Stimulated activated naive CD4-positive, alpha-beta T cell treated with Interleukin-2 at 50 U/mL for 16 hours (primary cell): ENCODE data around the gene ADSS2.

Source experiments
- DNase-seq: peaks from one replicate; lab custom pipeline; 2025; lab: John Stamatoyannopoulos, UW

ADSS2 gene

DNA sequence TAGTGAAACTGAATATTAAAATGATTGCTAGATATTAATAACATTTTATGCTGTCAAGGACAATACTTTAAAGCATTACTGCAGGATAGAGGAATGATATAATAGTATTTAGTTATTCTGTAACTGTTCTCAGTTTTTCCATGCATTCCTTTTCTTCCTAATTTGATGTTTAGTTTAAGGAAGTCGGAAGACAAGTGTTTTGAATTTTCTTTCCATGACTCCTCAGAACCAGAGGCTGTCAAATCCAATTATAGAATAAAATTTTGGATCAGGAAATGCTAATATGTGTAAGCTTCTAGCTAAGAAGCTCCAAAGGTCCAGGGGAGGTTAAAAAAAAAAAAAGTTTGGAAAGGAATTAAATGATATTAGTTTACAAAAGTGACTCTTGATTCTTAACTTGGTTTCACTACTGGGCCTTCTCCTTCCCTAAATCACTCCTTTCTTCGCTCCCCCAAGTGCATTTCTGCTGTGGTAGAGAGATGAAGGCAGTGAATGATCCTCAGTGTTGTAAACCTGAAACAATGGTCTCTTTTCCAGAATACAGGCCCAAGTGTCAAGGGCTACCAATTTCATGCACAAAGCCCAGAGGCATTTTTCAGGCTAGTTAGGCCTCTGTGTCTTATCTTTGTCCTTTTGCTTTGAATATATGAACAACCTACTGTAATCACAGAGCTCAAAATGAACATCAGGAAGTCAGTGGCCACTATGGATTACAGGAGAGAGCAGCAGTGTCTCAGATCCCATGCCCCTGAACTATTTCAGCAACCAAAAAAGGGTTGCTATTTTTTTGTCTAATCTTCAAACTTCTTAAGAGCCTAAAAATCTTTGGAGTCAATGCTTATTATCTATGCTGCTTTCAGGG, 6.2 kb downstream of the ADSS2 start:
- DNase-seq: no peak

DNA sequence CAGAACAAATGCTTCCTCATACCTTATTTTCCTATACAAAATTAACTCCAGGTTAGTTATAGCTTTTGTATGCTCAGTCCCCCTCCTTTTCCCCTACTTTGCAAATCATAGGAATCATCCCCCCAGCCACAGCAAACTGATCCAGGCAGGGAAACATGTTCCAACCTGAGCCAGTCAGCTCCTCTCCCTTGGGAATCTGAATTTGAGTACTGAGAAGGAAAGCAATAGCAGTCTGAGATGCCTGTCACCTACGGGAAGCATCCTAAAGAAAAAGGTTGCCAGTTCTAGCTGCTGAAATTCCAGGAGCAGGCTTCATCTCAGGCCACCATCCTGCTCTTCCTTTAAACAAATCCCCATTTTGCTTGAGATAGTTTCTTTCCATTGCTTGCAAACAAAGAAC, 6.9 kb downstream of the ADSS2 start:
- no peak for DNase-seq

DNA sequence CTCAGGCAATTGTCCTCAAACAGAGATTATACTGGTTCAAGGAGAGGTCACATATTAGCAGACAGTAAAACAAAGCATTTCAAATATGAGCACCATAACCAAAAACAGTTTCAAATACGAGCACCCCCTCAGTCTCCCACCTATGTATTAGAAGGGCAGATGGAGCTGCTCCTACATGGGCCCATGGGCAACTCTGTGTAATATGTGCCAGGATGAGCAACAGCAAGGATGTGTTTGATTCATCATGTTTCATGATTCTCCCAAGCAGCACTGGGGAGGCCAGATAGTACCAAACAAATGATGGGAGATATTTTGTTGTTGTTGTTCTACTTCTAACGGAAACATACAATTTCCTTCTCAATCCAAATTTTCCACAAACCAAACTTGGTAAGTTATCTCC, 8.9 kb downstream of the ADSS2 start:
- DNase-seq: no peak

DNA sequence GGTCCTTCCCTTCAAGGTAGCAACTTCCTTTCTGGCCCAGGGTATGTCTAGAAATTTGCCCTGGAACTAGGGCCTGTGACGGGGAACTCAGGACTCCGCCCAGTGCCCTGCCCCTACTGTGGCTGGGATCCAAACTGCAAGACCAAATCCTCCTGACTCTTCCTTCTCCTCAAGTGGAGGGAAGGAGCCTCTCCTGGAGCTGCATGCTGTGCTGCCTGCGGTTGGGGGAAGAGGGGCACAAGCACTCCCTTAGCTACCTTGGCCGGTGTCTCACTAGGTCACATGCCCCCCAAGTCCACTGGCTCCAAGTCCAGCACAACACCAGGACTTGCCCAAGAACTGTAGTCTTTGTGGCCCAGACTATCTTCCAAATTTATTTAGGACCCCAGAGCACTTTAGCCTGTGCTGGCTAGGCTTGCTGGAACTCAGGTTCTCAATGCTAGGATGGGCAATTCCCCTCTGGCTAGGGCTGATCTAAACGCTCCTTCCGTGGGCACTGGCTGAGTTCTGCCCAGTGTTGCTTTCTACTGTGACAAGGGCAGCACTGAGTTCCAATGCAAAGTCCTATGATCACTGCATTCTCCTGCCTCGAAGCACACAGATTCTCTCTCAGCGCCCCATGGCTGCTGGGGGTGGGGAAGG, 12.2 kb downstream of the ADSS2 start:
- no peak for DNase-seq

DNA sequence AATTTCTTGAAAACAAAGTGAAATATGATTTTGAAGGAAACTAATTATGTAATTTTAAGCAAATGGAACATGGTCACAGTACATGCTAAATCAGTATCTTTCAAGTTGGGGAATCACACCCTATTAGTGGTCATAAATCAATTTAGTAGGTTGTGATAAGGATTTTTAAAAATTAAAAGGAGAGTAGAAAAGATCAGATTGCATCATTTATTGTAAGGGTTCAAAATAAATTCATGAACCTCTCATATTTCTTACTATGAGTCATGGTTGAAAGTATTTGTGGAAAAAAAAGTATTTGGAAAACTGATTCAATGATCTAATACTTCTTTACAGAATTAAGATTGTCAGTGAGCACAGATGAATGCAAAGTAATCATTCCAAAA, 14.6 kb downstream of the ADSS2 start:
- no peak for DNase-seq

DNA sequence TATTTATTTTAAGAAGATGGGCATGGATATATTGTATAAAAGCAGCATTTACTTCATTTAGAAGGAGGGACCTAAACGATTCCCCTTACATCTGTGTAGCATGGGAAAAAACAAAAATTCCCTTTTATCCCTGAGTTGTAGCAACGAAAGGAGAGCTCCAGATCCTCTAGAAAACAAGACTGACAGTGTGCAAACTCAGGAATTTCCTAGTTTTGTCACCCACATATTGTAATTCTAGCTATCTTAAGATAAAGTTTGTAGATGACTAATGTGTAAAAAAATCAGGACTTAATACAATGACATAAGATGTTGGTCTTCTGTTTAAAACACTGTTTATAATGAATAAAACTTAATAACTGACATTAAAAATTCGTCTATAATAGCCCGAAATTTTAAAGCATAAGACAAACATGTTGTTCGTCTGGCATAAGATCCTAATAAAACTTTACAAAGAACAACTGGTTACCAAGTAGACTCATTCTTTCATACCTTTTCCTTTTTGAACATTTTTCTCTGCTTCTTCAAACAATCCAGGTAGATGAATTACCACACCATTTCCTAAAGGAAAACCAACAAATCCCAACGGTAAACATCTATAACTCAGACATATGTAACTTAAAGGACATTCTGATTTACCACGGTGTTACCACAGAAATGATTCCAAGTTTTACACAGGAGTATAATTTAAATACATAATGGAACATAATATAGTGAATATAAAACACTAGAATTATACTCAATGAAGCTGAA, 15.2 kb downstream of the ADSS2 start:
- no peak for DNase-seq

DNA sequence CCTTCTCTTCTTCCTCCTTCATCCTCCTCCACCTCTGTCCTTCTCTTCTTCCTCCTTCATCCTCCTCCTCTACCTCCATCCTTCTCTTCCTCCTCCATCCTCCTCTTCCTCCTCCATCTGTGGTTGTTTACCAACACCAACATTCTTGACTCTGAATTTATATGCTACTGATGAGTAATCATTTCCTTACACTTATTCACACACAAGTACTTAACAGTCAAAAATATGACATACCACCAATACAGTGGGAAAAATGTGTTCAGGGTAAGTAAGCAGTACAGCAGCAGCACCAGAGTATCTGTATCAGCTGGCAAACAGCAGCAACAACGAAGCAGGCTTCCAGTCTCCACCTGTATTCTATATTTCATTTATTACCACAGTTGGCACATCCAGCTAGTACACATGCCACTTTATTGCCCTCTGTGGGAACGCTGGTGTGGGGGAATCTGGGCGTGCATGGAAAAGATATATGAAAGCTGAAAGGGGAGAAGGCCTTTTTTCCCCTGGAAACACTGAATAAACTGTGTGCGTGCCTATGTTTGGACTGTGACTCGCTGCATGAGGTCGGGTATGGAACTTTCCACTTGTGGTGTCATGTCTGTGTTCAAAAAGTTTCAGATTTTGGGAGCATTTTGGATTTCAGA, 16.0 kb downstream of the ADSS2 start:
- peak; percentile 29 for DNase-seq

DNA sequence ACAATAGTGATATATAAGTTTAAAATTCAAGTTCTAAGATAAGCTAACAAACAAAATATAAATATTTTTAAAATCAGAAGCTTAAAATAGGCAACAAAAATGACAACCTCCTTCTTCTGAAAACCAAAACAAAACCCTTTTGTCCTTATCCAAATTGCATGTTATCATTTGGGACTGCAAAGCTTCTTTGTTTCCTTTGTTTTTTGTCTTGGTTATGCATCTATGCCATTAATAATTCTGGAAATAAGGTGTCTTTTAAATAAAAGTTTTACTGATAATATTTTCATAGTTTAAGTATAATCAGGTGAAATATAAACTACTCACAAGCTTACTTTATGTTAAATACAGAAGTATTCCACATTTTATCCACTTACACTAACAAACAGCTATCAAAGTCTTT, 20.5 kb downstream of the ADSS2 start:
- no peak for DNase-seq

DNA sequence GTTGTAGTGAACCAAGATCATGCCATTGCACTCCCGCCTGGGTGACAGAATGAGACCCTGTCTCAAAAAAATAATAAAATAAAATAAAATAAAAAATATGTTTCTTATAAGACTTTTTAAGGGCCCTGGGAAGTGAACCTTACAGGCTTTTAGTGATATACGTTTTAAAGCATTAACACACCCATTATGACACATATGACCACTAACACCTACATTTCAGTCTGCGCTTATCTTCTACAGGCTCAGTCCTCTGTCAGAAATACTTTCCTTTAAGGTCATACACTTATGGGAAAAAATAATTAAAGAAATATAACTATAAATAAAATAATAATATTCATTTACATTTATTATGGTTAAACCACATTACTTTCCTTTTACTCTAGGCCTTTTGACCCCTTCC, 21.9 kb downstream of the ADSS2 start:
- DNase-seq: no peak

DNA sequence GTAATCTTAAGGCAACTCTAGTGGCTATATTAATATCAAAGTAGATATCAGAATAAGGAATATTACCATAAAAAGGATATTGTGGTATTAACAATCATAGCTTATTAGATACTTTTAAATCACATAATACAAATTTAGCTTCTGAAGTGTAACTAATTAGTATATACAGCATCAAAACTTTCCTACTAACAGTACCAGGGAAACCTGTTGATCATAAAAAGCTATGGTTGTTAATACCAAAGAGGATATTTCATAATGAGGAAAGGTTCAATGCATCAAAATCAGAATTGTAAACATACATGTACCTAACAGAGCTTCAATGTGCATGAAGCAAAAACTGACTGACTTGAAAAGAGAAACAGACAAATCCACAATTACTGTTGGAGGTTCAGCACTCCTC, 24.1 kb downstream of the ADSS2 start:
- DNase-seq: no peak

DNA sequence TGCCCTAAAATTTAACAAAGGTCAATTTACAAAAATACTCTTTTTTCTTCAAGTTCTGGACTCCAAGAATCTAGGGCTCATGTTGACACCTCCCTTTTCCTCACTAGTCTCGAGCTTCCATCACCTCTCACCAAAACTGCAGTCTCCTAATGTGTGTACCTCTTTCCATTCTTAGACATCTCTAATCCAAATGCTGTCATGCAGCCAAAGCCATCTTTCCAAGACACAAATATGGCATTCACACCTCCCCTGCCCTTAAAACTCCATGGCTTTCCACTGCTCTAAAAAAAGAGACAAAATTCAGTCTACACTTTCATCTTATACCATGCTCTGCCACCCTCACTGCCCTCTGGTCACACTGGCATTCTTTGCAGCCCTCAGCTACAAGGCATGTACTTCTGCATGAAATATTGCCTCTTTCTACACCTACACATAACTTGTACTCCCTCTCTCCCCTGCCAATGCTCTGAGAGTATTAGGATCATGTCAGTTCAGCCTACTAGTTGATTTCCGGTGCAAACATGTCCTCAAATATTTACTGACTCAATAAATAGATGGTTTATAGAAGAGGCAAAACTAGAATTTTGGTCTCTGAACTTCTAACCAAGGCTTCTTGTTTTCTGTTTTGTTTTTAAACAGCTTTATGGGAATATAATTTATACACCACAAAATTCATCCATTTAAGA, 26.9 kb downstream of the ADSS2 start:
- DNase-seq: no peak

DNA sequence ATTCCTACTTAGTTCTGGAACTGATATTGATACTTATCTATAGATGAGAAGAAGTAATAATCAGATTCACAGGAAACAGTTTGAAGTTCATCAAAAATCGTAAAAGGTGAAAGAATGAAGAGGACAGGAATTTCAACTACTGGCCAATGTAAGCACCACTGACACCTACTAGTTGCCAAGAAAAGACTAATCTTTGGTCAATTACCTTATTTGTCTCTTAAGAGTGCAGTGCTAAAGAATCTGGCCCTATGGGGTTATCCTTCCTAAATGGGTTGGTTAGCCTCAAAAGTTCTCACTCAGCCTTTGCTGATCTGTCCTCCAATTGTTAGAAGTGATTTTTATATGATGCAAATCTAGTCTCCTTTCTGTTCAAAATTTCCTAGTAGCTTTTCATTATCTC, 29.5 kb downstream of the ADSS2 start:
- no peak for DNase-seq

DNA sequence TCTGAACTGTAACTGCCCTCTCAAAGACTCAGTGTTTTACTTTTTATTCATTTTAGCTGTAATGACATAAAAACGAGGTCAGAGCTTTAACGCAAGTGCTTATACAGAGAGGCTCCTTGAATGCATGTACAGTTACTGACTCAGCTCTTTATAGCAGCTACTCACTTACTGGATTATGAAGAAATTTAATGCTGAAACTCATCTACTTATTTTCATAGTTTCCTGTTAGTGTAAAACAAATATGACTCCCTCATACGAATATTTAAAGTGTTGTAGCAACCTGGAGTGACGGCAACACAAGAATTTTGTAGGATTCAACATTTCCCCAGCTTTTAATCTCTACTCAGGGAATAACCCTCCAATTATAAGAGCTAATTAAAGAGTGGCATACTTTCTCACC, 32.7 kb downstream of the ADSS2 start:
- no peak for DNase-seq

DNA sequence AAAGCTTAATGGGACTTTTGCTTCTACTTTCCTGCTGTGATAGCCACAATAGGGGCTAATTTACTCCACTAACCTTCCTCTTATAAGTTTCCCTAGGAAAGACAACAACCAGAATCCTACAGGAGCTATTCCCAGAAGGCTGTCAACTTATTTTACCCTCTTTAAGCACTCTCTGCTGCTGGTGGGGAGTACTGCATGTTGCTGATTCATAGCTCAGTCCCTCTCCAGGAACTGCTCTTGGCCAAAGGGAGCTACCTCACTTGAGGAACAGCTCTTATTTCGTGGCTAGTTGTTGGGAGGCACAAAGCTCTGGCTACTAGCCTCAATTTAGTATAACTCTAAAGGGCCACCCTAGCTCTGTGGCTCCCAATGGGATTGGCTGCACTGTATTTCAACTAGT, 37.2 kb downstream of the ADSS2 start:
- no peak for DNase-seq

DNA sequence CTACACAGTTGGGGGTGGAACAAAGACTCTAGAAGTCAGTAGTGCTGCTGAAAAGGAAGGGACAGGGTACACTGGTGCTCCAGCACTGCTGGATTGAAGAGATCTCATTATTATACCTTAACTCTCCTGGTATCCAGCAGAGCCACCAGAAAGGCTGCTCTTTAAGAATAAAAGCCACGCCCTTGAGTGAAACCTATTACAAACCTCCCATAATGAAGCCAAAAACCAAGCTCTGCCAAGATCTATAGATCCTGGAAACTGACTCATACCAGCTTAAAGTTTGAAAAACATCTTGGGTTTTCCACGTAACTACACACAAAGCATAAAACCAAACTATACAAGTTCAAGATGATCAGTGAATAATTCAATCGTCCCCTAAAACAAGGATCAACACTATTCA, 38.0 kb downstream of the ADSS2 start:
- DNase-seq: no peak

DNA sequence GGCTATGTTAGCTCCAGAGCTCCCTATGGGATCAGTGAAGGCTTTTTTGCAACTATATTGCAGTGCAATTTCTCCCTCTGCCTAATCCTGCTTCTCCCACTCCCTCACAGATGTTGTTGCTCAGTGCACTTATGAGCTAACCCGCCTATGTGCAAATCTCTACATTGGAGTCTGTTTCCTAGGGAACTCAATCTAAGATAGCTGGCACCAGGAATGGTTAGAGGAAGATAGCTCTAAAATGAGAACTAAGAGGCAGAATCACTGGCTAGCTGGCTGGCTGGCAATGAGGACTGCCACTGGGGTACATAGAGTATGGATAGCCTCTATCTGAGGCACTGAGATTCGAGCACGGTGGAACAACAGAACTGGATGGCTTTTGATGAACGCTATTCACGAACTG, 39.5 kb downstream of the ADSS2 start:
- DNase-seq: no peak

DNA sequence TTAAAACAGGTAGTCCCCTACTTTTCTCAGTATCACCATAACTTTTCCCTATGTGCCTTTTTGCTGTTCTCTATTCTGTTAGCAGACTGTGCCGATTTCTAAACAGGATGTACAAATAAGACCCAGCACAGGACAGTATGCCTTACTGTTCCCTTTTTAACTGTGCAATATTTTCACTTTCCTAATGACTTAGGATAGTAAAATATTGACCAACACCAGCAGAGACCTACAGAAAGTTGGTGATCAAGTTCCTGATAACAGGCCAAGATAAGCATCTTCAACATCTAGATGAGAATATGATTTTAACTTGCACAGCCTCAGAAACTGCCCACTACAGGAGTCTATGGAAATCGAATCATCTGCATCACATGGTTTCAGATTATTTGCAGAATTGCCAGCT, 42.0 kb downstream of the ADSS2 start:
- DNase-seq: no peak

DNA sequence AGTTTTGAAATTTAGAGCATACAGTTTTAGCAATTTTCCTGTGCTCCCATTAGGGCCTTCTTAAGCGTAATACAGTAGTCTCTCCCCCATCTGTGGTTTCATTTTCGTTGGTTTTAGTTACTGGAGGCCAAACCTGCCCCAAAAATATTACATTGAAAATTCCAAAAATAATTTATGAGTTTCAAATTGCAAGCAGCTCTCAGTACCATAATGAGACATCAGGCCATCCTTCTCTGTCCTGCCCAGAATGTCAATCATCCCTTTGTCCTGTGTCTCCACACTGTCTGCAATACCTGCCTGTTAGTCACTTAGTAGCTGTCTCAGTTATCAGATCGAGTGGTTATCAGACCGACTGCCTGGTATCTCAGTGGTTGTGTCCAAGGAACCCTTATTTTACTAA, 45.4 kb downstream of the ADSS2 start:
- DNase-seq: no peak

DNA sequence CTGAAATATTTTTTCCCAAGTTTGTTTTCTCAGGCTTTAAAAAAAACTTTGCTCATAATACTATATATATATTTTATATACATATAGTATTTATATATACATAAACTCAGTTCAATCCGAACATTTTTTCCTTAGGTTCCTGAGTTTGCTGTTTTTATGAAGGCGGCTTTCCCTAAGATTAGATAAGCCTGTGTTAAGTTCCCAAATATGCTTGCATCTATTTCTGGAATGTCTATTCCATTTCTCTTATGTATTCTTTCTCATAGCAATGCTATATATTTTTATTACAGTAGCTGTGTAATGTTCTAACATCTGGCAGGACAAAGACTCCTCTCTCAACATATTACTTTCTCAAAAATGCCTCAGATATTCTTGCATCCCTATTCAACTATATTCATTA, 45.9 kb downstream of the ADSS2 start:
- DNase-seq: no peak

DNA sequence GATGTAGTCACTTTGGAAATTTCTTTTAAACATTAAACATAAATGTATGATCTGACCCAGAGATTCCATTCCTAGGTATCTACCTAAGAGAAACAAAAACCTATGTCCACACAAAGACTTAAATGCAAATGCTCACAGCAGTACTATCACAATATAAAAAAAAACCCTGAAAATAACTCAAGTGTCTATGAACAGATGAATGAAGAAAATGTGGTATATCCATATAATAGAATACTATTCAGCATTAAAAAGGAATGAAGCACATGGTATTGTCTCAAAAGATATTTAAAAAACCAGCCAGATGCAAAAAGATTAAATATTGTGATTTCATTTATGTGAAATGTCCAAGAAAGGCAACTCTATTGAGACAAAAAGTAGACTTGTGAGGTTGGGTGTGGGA, 48.3 kb downstream of the ADSS2 start:
- no peak for DNase-seq

DNA sequence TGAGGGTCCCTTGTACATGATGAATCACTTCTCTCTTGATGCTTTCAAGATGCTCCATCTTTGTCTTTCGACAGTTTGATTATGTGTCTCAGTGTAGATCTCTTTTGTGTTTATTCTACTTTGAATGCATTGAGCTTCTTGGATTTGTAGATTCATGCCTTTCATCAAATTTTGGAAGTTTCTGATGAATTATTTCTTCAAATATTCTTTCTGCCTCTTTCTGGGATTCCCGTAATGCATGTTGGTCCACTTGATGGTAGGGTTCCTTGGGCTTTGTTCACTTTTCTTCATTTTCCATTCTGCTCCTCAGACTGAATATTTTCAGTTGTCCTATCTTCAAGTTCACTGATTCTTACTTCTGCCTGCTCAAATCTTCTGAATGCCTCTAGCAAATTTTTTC, 50.7 kb downstream of the ADSS2 start:
- no peak for DNase-seq

DNA sequence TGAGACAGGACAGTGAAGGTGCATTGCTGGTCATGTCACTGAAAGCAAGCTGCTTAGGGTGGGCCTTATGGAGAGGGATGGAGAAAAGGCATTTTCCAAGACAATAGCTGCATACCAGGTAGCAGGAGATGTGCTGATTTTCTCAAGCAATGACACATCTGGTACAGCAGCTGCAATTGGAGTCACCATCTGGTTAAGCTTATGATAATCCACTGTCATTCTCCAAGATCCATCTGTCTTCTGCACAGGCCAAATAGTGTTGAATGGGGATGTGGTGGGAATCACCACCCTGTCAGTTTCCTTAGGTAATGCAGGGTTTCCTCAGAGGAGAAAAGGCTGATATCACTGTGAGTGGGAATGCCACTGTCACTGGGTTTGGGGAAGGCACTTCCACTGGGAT, 54.6 kb downstream of the ADSS2 start:
- DNase-seq: no peak
